Coronary artery (tissue), 2 donors: ENCODE measurements around the gene GNB4.

Experiments used
- DNase-seq: peaks from one replicate; pipeline ENCODE4 v3.0.0-alpha.2; 2017; ENCODE audit warnings: low spot score
- H3K27ac ChIP-seq, 2 donors: fragments of 200-600 bp; sonication (generic); one replicate each; pipeline ENCODE4 v1.5.1; 2016 to 2019
- H3K4me3 ChIP-seq: fragments of 200-600 bp; sonication (generic); 2 replicates; pipeline ENCODE4 v1.5.1; 2016; ENCODE audit warnings: mild to moderate bottlenecking, moderate library complexity
- TF ChIP-seq, protein P1 (sequence below): fragments of 200-600 bp; sonication (generic); IDR thresholded peaks from one replicate; pipeline ENCODE4 v1.5.1; 2019; ENCODE audit warnings: antibody characterized with exemption

Gene GNB4

DNA sequence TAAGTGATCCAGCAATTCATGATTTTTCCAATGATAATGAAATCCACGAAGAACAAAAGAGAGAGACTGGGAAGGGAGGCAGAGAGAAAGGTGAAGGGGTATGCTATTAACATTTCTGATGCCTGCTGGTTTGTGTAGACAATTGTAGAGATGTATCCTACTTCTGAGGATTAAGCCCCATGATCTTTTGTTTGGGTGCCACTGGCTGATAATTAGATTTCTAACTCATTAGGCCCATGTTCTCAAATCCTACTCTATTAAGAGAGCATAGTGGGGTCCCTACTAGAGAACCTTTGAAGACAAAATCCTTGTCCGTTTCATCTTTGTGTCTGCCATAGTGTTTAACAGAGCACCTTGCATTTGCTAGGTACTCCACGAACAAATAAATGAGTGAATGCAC is 2.7 kb upstream of the GNB4 start:
- H3K4me3 ChIP-seq, result no peak overlapping the region
- H3K27ac ChIP-seq, result no peak overlapping the region
- TF ChIP-seq, protein P1, sequence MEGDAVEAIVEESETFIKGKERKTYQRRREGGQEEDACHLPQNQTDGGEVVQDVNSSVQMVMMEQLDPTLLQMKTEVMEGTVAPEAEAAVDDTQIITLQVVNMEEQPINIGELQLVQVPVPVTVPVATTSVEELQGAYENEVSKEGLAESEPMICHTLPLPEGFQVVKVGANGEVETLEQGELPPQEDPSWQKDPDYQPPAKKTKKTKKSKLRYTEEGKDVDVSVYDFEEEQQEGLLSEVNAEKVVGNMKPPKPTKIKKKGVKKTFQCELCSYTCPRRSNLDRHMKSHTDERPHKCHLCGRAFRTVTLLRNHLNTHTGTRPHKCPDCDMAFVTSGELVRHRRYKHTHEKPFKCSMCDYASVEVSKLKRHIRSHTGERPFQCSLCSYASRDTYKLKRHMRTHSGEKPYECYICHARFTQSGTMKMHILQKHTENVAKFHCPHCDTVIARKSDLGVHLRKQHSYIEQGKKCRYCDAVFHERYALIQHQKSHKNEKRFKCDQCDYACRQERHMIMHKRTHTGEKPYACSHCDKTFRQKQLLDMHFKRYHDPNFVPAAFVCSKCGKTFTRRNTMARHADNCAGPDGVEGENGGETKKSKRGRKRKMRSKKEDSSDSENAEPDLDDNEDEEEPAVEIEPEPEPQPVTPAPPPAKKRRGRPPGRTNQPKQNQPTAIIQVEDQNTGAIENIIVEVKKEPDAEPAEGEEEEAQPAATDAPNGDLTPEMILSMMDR, result no peak
- no peak for DNase-seq

DNA sequence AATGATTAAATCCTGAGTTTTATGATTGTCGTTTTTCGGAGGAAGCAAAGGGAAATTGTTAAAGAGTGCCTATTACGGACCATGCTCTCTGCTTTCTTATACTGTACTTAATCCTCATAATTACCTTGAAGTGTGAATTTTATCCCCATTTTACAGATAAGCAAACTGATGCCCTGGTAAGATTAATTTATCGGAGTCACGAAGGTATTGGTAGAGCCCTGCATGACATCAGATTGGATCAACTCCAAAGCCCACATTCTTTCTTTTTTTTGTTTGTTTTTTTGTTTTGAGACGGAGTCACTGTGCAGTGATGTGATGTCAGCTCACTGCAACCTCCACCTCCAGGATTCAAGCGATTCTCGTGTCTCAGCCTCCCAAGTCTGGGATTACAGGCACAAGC is 1.6 kb upstream of the GNB4 start:
- H3K4me3 ChIP-seq, result peak overlapping the region; percentile 84
- TF ChIP-seq, protein P1, result no peak
- DNase-seq, result no peak
- H3K27ac ChIP-seq, result peak overlapping the region; percentile 92 to 96

DNA sequence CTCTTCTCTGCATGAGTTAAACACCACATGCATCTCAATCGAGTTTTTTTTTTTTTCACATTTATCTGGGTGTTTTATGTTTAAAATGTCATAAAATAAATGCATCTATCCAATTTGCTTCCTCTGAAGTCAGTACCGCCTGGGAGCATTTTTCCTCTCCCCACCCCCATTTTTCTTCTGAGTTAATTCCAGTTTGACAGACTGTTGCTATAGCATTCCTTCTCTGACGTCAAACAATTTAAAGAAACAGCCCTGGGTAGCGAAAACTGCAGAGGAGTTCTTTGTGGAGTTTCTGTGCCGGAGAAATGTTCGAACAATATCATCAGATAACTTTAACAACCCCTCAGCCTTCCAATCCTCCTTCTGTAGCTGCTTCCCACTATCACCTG is 900 bp upstream of the GNB4 start:
- TF ChIP-seq, protein P1, result no peak
- H3K4me3 ChIP-seq, result peak overlapping the region; percentile 84
- peak overlapping the region; percentile 92 to 96 for H3K27ac ChIP-seq
- no peak for DNase-seq

DNA sequence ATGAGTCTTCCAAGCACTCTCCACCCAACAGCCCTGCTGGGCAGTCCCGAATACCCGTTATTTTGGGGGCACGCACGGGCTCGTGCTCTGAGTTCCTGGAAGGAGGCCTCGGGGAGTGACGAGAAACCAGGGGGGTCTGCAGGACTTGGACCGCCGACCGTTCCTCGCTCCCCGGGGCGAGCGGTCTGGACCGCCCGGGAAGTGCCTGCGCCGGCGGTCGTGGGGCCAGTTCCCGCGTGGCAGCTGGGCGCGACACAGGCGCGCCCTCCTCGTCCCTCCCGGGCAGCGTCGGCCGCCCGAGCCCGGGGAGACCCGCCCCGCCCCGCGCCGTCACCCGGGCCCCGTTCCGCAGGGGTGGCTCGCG is 387 bp downstream of the GNB4 start:
- peak overlapping the region; percentile 84 for H3K4me3 ChIP-seq
- H3K27ac ChIP-seq, result peak overlapping the region; percentile 92 to 96
- TF ChIP-seq, protein P1, result no peak
- DNase-seq, result peak; percentile 76

DNA sequence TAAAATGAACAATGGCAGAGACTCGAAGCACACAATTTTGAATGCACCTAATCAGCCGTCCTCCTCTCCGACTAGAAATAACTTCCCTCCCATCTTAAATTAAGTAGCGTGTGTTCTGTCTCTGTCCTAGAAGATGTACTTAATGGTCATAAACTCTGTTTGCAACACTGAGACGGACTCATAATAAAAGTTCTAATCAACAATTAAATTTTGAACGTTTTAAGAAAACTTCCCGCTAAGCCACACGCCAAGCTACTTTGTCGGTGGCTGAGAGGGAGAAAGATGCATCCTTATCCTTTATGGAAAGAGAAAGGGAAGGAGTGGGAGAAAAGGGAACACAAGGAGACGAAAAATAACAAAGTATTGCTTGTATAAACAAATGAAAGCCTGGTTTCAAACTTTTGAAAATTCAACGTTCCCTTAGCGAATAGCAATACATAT is 989 bp downstream of the GNB4 start:
- Histone ChIP-seq H3K4me3 (peak overlapping the region; percentile 84), H3K27ac (peak overlapping the region; percentile 92 to 96)
- DNase-seq, result no peak
- TF ChIP-seq, protein P1, result no peak

DNA sequence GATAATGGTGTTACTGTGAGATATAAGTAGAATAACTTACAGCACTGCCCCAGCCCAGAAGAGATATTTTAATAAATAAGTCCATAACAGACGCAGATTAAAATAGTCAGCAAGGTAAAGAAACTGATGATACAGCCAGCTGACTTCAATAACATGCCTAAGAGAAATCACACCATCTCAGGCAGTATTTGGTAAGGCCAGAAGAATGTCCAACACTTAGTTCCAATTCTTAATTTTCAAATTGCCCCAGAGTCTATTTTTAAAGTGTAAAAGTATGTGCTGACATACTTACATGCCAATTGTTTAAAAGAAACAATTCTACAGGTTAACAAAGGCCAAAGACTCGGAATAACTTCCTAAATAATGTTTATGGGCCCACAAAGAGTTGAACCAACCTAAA is 1.6 kb downstream of the GNB4 start:
- Histone ChIP-seq H3K4me3 (peak overlapping the region; percentile 84), H3K27ac (peak overlapping the region; percentile 92 to 96)
- TF ChIP-seq, protein P1, result no peak
- DNase-seq, result no peak

DNA sequence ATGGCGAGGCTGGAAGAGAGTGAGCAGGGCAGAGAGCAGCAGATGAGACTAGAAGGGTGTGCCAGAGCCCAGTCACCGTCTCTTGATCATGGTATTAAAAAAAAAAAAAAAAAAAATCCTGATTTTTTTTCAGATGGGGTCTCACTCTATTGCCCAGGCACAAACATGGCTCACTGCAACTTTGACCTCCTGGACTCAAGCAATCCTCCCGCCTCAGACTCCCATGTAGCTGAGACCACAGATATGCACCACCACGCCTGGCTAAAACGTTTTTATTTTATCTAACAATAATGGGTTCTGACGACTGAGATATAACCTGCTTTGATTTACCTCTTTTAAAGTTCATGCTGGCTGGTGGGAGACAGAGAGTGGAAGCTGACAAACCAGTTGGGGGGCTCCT is 4.0 kb downstream of the GNB4 start:
- TF ChIP-seq, protein P1, result no peak
- Histone ChIP-seq H3K4me3 (no peak overlapping the region), H3K27ac (no peak overlapping the region)
- DNase-seq, result no peak
